ENCODE measurements around the gene ADAMTS16.

Gene ADAMTS16

DNA sequence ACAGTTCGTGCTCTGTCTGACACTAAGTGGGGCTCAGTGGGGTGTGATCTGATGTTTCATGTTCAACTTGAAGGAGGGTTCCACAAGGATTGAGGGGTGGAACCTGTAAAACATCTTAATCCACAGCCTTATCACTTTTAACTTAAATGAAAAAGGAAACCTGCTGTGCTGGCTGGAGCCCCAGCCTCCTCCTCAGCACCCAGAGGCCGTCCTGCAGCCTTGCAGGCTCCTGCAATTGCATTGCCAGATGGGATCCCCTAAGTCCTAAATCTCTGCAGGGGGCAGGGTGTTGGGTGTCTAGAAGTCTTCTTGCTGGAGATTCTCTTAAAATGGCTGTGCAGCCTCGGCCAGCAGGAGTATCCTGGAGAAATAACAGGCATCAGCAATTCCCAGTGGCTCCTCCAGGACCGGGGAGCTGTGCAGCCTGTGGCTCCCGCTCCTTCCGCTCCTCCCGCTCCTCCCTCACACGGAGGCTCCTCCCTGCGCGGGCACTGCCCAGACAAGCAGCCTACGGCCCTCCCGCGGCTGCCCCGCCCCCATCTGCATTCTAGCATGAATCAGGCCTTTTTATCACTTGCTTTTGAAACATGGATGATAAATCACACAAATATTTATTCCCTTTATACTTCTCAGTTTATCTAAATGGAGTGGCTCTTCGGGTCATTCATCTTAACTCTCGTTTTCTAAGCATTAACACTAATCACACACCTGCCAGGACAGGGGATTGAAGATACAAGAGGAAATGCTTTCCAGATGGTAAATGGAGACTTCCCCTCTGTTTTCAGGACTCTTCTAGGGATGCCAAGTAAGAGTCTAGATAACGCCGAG, 131.0 kb downstream of the ADAMTS16 start:
- TF ChIP-seq, protein P1, sequence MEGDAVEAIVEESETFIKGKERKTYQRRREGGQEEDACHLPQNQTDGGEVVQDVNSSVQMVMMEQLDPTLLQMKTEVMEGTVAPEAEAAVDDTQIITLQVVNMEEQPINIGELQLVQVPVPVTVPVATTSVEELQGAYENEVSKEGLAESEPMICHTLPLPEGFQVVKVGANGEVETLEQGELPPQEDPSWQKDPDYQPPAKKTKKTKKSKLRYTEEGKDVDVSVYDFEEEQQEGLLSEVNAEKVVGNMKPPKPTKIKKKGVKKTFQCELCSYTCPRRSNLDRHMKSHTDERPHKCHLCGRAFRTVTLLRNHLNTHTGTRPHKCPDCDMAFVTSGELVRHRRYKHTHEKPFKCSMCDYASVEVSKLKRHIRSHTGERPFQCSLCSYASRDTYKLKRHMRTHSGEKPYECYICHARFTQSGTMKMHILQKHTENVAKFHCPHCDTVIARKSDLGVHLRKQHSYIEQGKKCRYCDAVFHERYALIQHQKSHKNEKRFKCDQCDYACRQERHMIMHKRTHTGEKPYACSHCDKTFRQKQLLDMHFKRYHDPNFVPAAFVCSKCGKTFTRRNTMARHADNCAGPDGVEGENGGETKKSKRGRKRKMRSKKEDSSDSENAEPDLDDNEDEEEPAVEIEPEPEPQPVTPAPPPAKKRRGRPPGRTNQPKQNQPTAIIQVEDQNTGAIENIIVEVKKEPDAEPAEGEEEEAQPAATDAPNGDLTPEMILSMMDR (IDR thresholded peaks at IDR 0.05; ENCODE audit: low read depth, low read length), result no peak
- DNase-seq (ENCODE audit: extremely low read depth, low read depth), result peak; percentile 3

DNA sequence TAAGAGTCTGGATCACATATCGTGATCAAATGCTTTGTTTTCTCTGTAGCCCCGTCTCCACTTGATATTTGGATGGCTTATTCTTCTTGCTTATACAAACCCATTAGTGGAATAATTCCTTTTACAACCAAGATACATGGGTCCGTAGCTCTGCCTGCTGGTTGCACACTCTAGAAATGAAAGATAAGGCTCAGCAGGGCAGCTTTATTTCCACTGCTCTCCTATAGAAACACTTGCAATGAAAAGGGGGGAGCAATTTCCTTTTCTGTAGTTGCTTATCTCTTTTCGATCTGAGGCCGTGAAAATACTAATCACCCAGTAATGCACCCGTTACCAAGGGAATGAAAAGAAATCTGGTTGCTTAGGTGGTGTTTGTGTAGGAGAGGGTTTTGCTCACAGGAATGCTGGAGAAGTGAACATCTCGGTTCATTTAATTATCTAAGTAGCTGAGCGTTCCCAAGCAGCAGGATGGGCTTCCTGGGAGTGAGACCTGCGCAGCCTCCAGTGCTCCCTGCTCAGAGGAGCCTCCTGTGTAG, 131.7 kb downstream of the ADAMTS16 start:
- DNase-seq (ENCODE audit: extremely low read depth, low read depth), result no peak
- TF ChIP-seq, protein P1 (IDR thresholded peaks at IDR 0.05; ENCODE audit: low read depth, low read length), result no peak

DNA sequence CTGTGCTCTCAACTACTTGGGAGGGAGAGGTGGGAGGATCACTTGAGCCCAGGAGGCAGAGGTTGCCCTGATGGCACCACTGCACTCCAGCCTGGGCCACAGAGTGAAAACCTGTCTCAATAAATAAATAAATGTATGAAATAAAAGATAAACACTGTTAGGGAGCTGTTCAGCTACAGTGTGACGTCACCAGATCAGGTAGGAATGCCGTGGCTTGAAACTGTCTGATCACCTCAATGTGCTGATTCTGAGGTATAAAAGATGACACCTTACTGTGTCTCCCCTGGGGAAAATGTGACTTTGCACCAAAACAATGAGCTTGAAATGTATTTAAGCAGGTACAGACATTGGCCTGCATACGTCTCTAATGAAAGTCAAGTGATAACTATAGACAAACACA, 133.3 kb downstream of the ADAMTS16 start:
- TF ChIP-seq, protein P1 (IDR thresholded peaks at IDR 0.05; ENCODE audit: low read depth, low read length), result no peak
- no peak for DNase-seq (ENCODE audit: extremely low read depth, low read depth)

DNA sequence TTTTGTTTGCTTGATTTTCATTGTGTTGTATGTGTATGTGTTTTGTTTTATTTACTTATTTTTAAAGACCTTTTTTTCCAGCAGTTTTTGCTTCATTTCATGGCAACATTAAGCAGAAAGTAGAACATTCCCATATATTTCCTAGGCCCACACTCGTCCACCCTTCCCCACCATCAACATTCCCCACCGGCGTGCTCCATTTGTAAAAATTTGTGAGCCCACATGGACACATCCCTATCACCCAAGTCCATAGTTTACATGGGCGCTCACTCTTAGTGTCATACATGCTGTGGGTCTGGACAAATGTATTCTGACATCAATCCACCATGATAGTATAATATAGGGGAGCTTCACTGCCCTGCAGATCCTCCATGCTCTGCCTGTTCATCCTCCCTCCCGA, 133.8 kb downstream of the ADAMTS16 start:
- TF ChIP-seq, protein P1 (IDR thresholded peaks at IDR 0.05; ENCODE audit: low read depth, low read length), result no peak
- no peak for DNase-seq (ENCODE audit: extremely low read depth, low read depth)

DNA sequence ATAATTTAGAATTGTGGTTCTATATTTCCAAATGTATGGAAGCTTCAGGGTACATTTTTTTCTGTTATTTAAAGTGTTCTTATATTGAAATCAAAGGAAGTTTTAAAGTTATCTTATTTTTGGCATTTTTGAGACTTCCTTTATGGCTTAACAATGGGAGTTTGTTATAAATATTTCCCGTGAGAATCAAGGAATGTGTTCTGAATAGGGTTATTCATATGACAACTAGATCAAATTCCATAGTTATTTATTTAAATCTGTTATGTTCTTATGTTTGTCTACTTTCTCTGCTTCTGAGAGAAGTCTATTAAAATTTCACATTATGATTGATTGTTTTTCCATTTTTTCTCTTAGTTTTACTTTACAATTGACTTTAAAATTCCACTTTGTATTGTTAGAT, 135.1 kb downstream of the ADAMTS16 start:
- TF ChIP-seq, protein P1 (IDR thresholded peaks at IDR 0.05; ENCODE audit: low read depth, low read length), result no peak
- no peak for DNase-seq (ENCODE audit: extremely low read depth, low read depth)

DNA sequence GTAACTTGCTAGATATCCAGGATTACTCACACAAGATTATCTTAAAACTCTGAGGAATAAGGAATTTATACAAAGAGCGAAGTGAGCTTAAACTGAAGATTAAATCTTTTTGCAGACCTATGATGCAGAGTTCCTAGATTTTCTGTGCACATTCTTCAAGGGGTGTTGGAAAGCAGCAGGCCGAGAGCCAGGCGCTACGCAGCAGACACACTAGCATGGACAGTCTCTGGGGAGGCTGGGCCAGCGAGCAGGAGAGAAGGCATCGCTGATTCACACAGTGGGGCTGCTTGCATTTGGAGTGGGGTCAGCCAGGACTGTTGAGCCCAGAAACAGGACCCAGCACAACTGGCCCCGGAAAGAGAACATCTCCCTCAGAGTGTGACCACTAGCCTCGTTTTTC, 136.3 kb downstream of the ADAMTS16 start:
- TF ChIP-seq, protein P1 (IDR thresholded peaks at IDR 0.05; ENCODE audit: low read depth, low read length), result no peak

DNA sequence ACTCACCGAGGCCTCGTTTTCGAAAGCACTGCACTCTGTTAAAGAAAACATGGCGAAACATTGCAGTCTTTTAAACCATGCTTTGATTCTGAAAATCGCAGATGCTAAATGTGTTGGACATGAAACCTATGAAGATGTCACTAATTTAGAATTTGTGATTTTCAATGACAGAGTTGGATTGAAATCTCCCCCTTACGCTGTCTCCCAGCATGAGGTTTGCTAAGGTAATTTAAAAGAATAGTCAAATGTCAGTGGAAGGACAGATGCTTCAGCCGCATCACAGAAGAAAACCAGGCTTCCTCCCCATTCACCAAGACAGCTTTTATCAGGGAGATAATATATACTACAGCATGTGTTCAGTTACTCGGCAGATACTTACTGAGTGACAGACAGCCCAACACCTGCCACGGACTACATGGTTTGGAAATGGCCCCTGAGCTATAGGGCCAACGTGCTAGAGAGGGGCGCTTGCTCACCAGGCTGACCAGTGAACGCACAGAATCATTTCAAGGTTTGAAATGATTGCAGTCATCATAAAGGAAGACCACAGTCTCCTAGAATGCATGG, 136.9 kb downstream of the ADAMTS16 start:
- no peak for DNase-seq (ENCODE audit: extremely low read depth, low read depth)
- TF ChIP-seq, protein P1 (IDR thresholded peaks at IDR 0.05; ENCODE audit: low read depth, low read length), result no peak

More for the DNA sequence above, 136.3 kb downstream of the ADAMTS16 start:
- no peak for DNase-seq (ENCODE audit: extremely low read depth, low read depth)

Data from AG09319 (cell line).